ENCODE measurements around the gene MS4A15.

DNA sequence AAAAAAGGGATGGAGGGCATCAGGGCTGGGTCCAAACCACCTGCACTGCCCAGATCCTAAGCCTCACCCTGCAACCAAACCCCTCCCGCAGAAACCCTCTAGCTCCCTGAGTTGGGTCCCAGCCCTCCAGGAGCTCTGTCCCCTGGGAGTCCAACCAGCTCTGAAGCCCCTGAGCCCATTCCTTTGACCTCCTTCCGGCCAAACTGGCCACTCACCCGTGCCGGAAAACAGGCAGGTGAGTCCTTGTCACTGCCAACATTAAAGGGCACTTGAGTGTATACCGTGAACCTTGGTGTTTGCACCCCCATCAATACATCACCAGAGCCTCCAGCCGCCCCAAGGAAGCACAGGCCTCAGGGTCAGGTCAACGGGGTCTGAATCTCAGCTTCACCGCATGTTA, 11.5 kb downstream of the MS4A15 start:
- no peak for TF ChIP-seq EZH2phosphoT487 (IDR thresholded peaks at IDR 0.05)
- TF ChIP-seq, protein P1, sequence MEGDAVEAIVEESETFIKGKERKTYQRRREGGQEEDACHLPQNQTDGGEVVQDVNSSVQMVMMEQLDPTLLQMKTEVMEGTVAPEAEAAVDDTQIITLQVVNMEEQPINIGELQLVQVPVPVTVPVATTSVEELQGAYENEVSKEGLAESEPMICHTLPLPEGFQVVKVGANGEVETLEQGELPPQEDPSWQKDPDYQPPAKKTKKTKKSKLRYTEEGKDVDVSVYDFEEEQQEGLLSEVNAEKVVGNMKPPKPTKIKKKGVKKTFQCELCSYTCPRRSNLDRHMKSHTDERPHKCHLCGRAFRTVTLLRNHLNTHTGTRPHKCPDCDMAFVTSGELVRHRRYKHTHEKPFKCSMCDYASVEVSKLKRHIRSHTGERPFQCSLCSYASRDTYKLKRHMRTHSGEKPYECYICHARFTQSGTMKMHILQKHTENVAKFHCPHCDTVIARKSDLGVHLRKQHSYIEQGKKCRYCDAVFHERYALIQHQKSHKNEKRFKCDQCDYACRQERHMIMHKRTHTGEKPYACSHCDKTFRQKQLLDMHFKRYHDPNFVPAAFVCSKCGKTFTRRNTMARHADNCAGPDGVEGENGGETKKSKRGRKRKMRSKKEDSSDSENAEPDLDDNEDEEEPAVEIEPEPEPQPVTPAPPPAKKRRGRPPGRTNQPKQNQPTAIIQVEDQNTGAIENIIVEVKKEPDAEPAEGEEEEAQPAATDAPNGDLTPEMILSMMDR (IDR thresholded peaks at IDR 0.05): no peak
